ENCODE results near the gene TRIM75. TPM values are rescaled to one million over a fixed set of nuclear protein-coding genes. Genes with fewer than 3 reads are reported as not detected.
"Not testable (repeated sequence)": the region's sequence is repeated elsewhere in the genome, so short reads cannot be mapped to it uniquely, and the experiment has no call there.

TRIM75 gene
- total RNA-seq, 1 donor from 2014 or later = not detected

GRCh38 chr4:165077034-165077578 lies 23.4 kb downstream of the TRIM75 start:
- TF ChIP-seq POLR2A (IDR thresholded peaks at IDR 0.05) (no peak), CTCF (IDR thresholded peaks at IDR 0.05) (no peak), POLR2AphosphoS5 (IDR thresholded peaks at IDR 0.05; ENCODE audit: insufficient read depth in 1 of 2, low read depth in 1 of 2) (no peak)
- intact Hi-C loops (cut with DNase I) = no loop called here
- no peaks in the 10 kb centered on the region for H3K27me3 ChIP-seq
- H3K27ac ChIP-seq = no peak overlapping the region
- H3K9me3 ChIP-seq = no peaks in the 10 kb centered on the region
- no peak overlapping the region for H3K4me3 ChIP-seq
- peaks cover 0 to 13% of the 10 kb centered on the region in 2 donors for H3K36me3 ChIP-seq
- H3K4me1 ChIP-seq = no peaks in the 10 kb centered on the region
- no peak for DNase-seq (ENCODE audit: extremely low spot score in 2 of 2)

- H3K27ac ChIP-seq = no peak overlapping the region
- no peak overlapping the region for H3K4me3 ChIP-seq
- H3K27me3 ChIP-seq = no peaks in the 10 kb centered on the region
- TF ChIP-seq POLR2AphosphoS5 (IDR thresholded peaks at IDR 0.05; ENCODE audit: insufficient read depth in 1 of 2, low read depth in 1 of 2) (no peak), CTCF (IDR thresholded peaks at IDR 0.05) (no peak), POLR2A (IDR thresholded peaks at IDR 0.05) (no peak)
- intact Hi-C loops (cut with DNase I) = no loop called here
- peaks cover 0 to 16% of the 10 kb centered on the region in 2 donors for H3K36me3 ChIP-seq
- no peaks in the 10 kb centered on the region for H3K9me3 ChIP-seq
- no peaks in the 10 kb centered on the region for H3K4me1 ChIP-seq
- DNase-seq (ENCODE audit: extremely low spot score in 2 of 2) = no peak
These were observed 25.8 kb downstream of the TRIM75 start for GRCh38 chr4:165079476-165079875.

GRCh38 chr4:165084787-165085186 lies 31.1 kb downstream of the TRIM75 start:
- H3K9me3 ChIP-seq; H3K4me1 ChIP-seq; intact Hi-C loops (cut with DNase I); H3K27ac ChIP-seq; H3K27me3 ChIP-seq; H3K4me3 ChIP-seq; DNase-seq (ENCODE audit: extremely low spot score in 2 of 2): not testable (repeated sequence)
- H3K36me3 ChIP-seq = peaks cover 0 to 46% of the 10 kb centered on the region in 2 donors

GRCh38 chr4:165085946-165086345 lies 32.3 kb downstream of the TRIM75 start:
- Histone ChIP-seq H3K27me3 (no peaks in the 10 kb centered on the region), H3K4me3 (no peak overlapping the region), H3K27ac (no peak overlapping the region), H3K9me3 (no peaks in the 10 kb centered on the region), H3K36me3 (peaks cover 0 to 46% of the 10 kb centered on the region in 2 donors), H3K4me1 (no peaks in the 10 kb centered on the region)
- intact Hi-C loops (cut with DNase I) = no loop called here
- TF ChIP-seq POLR2A (IDR thresholded peaks at IDR 0.05) (no peak), CTCF (IDR thresholded peaks at IDR 0.05) (no peak), POLR2AphosphoS5 (IDR thresholded peaks at IDR 0.05; ENCODE audit: insufficient read depth in 1 of 2, low read depth in 1 of 2) (no peak)
- DNase-seq (ENCODE audit: extremely low spot score in 2 of 2) = no peak

GRCh38 chr4:165088366-165088765 lies 34.7 kb downstream of the TRIM75 start:
- no peaks in the 10 kb centered on the region for H3K27me3 ChIP-seq
- no peak overlapping the region for H3K27ac ChIP-seq
- no peaks in the 10 kb centered on the region for H3K9me3 ChIP-seq
- peaks cover 0 to 50% of the 10 kb centered on the region in 2 donors for H3K36me3 ChIP-seq
- no peak for DNase-seq (ENCODE audit: extremely low spot score in 2 of 2)
- TF ChIP-seq POLR2AphosphoS5 (IDR thresholded peaks at IDR 0.05; ENCODE audit: insufficient read depth in 1 of 2, low read depth in 1 of 2) = no peak
- TF ChIP-seq POLR2A (IDR thresholded peaks at IDR 0.05) = no peak
- no peak for TF ChIP-seq CTCF (IDR thresholded peaks at IDR 0.05)
- intact Hi-C loops (cut with DNase I) = no loop called here
- H3K4me1 ChIP-seq = no peaks in the 10 kb centered on the region
- H3K4me3 ChIP-seq = no peak overlapping the region

GRCh38 chr4:165092187-165092586 lies 38.5 kb downstream of the TRIM75 start:
- H3K4me3 ChIP-seq; H3K9me3 ChIP-seq; DNase-seq (ENCODE audit: extremely low spot score in 2 of 2); H3K27ac ChIP-seq; H3K4me1 ChIP-seq; H3K27me3 ChIP-seq; intact Hi-C loops (cut with DNase I): not testable (repeated sequence)
- peaks cover 0 to 38% of the 10 kb centered on the region in 2 donors for H3K36me3 ChIP-seq
